HepG2 (cell line): ENCODE data around the gene CCNQ. TPM values are rescaled to one million over a fixed set of nuclear protein-coding genes. Genes with fewer than 3 reads are reported as not detected.

ENCODE experiments used
- ATAC-seq: fragments of 200-7000 bp; cut with Tn5 transposase; 3 replicates; pipeline ENCODE4 v1.9.1; 2020; ENCODE audit warnings: mild to moderate bottlenecking, moderate library complexity
- BruUV-seq: library from RNA; stranded (reverse); fragments of 400-500 nt; replicated peaks from 2 replicates; lab custom pipeline; 2021; lab: Mats Ljungman, UMichigan
- CTCF ChIA-PET: fragments of 300-600 bp; formaldehyde crosslinking; extraction: SDS; loops from one replicate; lab custom pipeline; 2021; ENCODE audit warnings: low total read pairs, inconsistent platforms, low intra/inter-chr PET ratio; lab: Yijun Ruan, JAX
- POLR2A ChIA-PET: fragments of 350-600 bp; sonication (Branson Sonifier 250); formaldehyde crosslinking; loops from one replicate; lab custom pipeline; 2020; ENCODE audit warnings: antibody characterized with exemption, inconsistent platforms; lab: Yijun Ruan, JAX
- DNase-seq: peaks from one replicate; pipeline ENCODE4 v3.0.0-alpha.2; 2015; ENCODE audit warnings: low spot score
- FAIRE-seq: peaks from 3 replicates; lab custom pipeline; 2011; peaks lifted over from hg19 to GRCh38; lab: Jason Lieb, UNC
- H2AFZ ChIP-seq: one replicate; pipeline ENCODE4 v1.6.1; 2011; ENCODE audit warnings: low read length, inconsistent platforms
- H3K27ac ChIP-seq: fragments of 300-600 bp; 3 replicates; pipeline ENCODE4 v1.8.0; 2011; ENCODE audit warnings: mixed run types, mild to moderate bottlenecking, mixed read lengths, low read length, inconsistent platforms; ENCODE audit not compliant: insufficient read depth; ENCODE audit errors: extremely low read length
- H3K27me3 ChIP-seq, 2 experiments: fragments of 200-600 bp in 1 of 2; 2 replicates in 1 of 2; 3 replicates in 1 of 2; pipeline versions ENCODE4 v1.6.0 to v1.8.0; 2011; ENCODE audit warnings: low read length in 2 of 2, mild to moderate bottlenecking in 2 of 2, moderate library complexity in 2 of 2, inconsistent platforms in 1 of 2; ENCODE audit not compliant: insufficient read depth in 2 of 2, control insufficient read depth in 1 of 2
- H3K36me3 ChIP-seq, 2 experiments: fragments of 200-600 bp in 1 of 2; replicated peaks in 1 of 2; 2 replicates in 1 of 2; 3 replicates in 1 of 2; pipeline versions ENCODE4 v1.5.1 to v1.8.0; 2011; ENCODE audit warnings: low read length in 2 of 2, inconsistent platforms in 1 of 2; ENCODE audit not compliant: insufficient read depth in 2 of 2, control insufficient read depth in 1 of 2
- H3K4me1 ChIP-seq: 2 replicates; pipeline ENCODE4 v1.5.1; 2012; ENCODE audit warnings: low read length, inconsistent platforms; ENCODE audit not compliant: insufficient read depth
- H3K4me2 ChIP-seq: 2 replicates; pipeline ENCODE4 v1.6.0; 2011; ENCODE audit warnings: low read depth, low read length, inconsistent platforms
- H3K4me3 ChIP-seq, 3 experiments: fragments of 200-600 bp in 1 of 3; sonication (generic), shearing (Covaris generic) in 1 of 3; replicated peaks in 1 of 3; 2 replicates each; pipeline ENCODE4 v1.5.1; 2011 to 2016; ENCODE audit warnings: low read length in 3 of 3, inconsistent platforms in 2 of 3, low read depth in 2 of 3, mild to moderate bottlenecking in 2 of 3, control low read depth in 1 of 3, mixed read lengths in 1 of 3; ENCODE audit not compliant: insufficient read depth in 1 of 3
- H3K79me2 ChIP-seq: one replicate; pipeline ENCODE4 v1.6.1; 2011; ENCODE audit warnings: low read length, inconsistent platforms; ENCODE audit not compliant: insufficient read depth
- H3K9ac ChIP-seq: 2 replicates; pipeline ENCODE4 v1.6.0; 2011; ENCODE audit warnings: mild to moderate bottlenecking, low read depth, low read length, inconsistent platforms; ENCODE audit not compliant: insufficient read depth
- H3K9me3 ChIP-seq: 2 replicates; pipeline ENCODE4 v1.5.1; 2012; ENCODE audit warnings: mild to moderate bottlenecking, low read length
- H4K20me1 ChIP-seq: 2 replicates; pipeline ENCODE4 v1.6.0; 2011; ENCODE audit warnings: inconsistent platforms, mild to moderate bottlenecking, low read length, moderate library complexity; ENCODE audit not compliant: insufficient read depth
- AHR ChIP-seq: IDR thresholded peaks from 2 replicates; pipeline ENCODE4 v1.6.1; 2018; ENCODE audit warnings: missing genetic modification reagents, missing compliant biosample characterization
- ARNTL ChIP-seq: sonication (generic); formaldehyde crosslinking; IDR thresholded peaks from 2 replicates; pipeline ENCODE4 v1.4.0; 2020; ENCODE audit warnings: mild to moderate bottlenecking, missing genetic modification reagents
- DMAP1 ChIP-seq: IDR thresholded peaks from 2 replicates; pipeline ENCODE4 v1.6.1; 2016
- DNMT3B ChIP-seq: conservative IDR thresholded peaks from 2 replicates; pipeline ENCODE4 v1.6.1; 2016; ENCODE audit warnings: missing biosample characterization, control low read depth
- FOXA3 ChIP-seq: IDR thresholded peaks from 2 replicates; pipeline ENCODE4 v1.6.1; 2016; ENCODE audit warnings: missing genetic modification reagents, missing compliant biosample characterization
- HHEX ChIP-seq: IDR thresholded peaks from 2 replicates; pipeline ENCODE4 v1.6.1; 2016; ENCODE audit warnings: control low read depth
- JUNB ChIP-seq: sonication (generic); formaldehyde crosslinking; IDR thresholded peaks from 2 replicates; pipeline ENCODE4 v1.8.0; 2022; ENCODE audit warnings: missing genetic modification reagents, mild to moderate bottlenecking, borderline replicate concordance
- NR2F6 ChIP-seq, 2 experiments: IDR thresholded peaks; 2 replicates each; pipeline ENCODE4 v1.6.1; 2016; ENCODE audit warnings: antibody characterized with exemption in 1 of 2, mild to moderate bottlenecking in 1 of 2
- PCBP2 ChIP-seq: fragments of 200-400 bp; formaldehyde crosslinking; optimal IDR thresholded peaks from 2 replicates; pipeline ENCODE3; 2018; ENCODE audit warnings: low read length, low read depth; ENCODE audit not compliant: poor library complexity, severe bottlenecking
- SNAPC5 ChIP-seq: sonication (generic); formaldehyde crosslinking; IDR thresholded peaks from 2 replicates; pipeline ENCODE4 v1.8.1; 2023; ENCODE audit warnings: mild to moderate bottlenecking, missing genetic modification reagents, borderline replicate concordance
- SRSF1 ChIP-seq: fragments of 200-400 bp; formaldehyde crosslinking; optimal IDR thresholded peaks from 2 replicates; pipeline ENCODE3; 2017; ENCODE audit warnings: mild to moderate bottlenecking, low read depth, low read length, moderate library complexity
- ZNF18 ChIP-seq: sonication (generic); formaldehyde crosslinking; IDR thresholded peaks from 2 replicates; pipeline ENCODE4 v1.8.0; 2022; ENCODE audit warnings: mild to moderate bottlenecking, missing genetic modification reagents; ENCODE audit not compliant: insufficient replicate concordance
- ZNF678 ChIP-seq: sonication (generic); formaldehyde crosslinking; IDR thresholded peaks from 2 replicates; pipeline ENCODE4 v1.4.0; 2020; ENCODE audit warnings: mild to moderate bottlenecking, missing genetic modification reagents
- ZNF713 ChIP-seq: sonication (generic); formaldehyde crosslinking; IDR thresholded peaks from 2 replicates; pipeline ENCODE4 v1.4.0; 2020; ENCODE audit warnings: mild to moderate bottlenecking, missing genetic modification reagents
- WGBS: methylation state at CpG from one replicate; pipeline ENCODE4 v1.1.6; 2017; ENCODE audit warnings: low lambda C conversion rate; 5-methylcytosine and 5-hydroxymethylcytosine counted together
- in situ Hi-C: cut with HindIII; loops from 2 replicates; pipeline ENCODE4 v1.10.0; 2017; ENCODE audit warnings: low pct_unique_long_range_greater_than_20kb; ENCODE audit not compliant: extremely low pct_ligation_motif_present
- intact Hi-C: fragments of 100-400 bp; cut with micrococcal nuclease; formaldehyde crosslinking; loops from one replicate; pipeline ENCODE4 v1.10.0; 2022; ENCODE audit not compliant: unreplicated experiment
- polyA plus RNA-seq, 8 experiments: library from polyadenylated mRNA; depleted of rRNA in 3 of 8; stranded (reverse) in 7 of 8; unstranded in 1 of 8; fragments of >200 nt; fragmentation: Illumina TruSeq in 4 of 8; extraction: Trizol in 4 of 8; gene quantifications; 2 replicates each; pipeline versions ENCODE4 v1.2.1 to v1.2.3, GENCODE V29; 2011 to 2016; ENCODE audit warnings: low read depth in 4 of 8, missing spikeins in 1 of 8, mixed read lengths in 1 of 8; ENCODE audit not compliant: insufficient read depth in 1 of 8
- total RNA-seq, 5 experiments: library from RNA; depleted of rRNA; stranded (reverse); fragments of >200 nt; fragmentation: Illumina TruSeq; extraction: Trizol; gene quantifications; 2 replicates each; pipeline ENCODE4 v1.2.3, GENCODE V29; 2016; ENCODE audit warnings: low read depth in 1 of 5
- TF ChIP-seq, protein P1 (sequence below): sonication (generic); formaldehyde crosslinking; IDR thresholded peaks from 2 replicates; pipeline ENCODE4 v1.4.0; 2020; ENCODE audit warnings: missing genetic modification reagents
- TF ChIP-seq, protein P2 (sequence below): sonication (generic); formaldehyde crosslinking; IDR thresholded peaks from 2 replicates; pipeline ENCODE4 v1.4.0; 2020; ENCODE audit warnings: low read depth, mild to moderate bottlenecking, missing genetic modification reagents

CCNQ gene
- total and polyA plus RNA-seq, 2 of the 13 experiments (the other 11 are each of a cell fraction or from before 2014, with no cell fraction given), result 15.0 to 25.5 TPM

GRCh38 chrX:153626863-153627674 lies 28.1 kb upstream of the CCNQ start:
- H3K36me3 ChIP-seq, result no peaks in the 10 kb centered on the region
- intact Hi-C loops, result no loop called here
- ChIA-PET POLR2A (interaction anchor here (0.9 to 11.8 kb wide), 7 partner anchors 8 to 301 kb away, joined by 3 to 596 read pairs (median 10); partner anchors contain the start of genes CCNQ and DUSP9), CTCF (no interaction called here)
- DNase-seq (peak; percentile 88), FAIRE-seq (peak; percentile 99), ATAC-seq (peak; percentile 64)
- H3K27ac ChIP-seq, result peak overlapping the region; percentile 100
- peak overlapping the region; percentile 91 for H3K4me2 ChIP-seq
- H3K9me3 ChIP-seq, result no peaks in the 10 kb centered on the region
- H3K9ac ChIP-seq, result peak overlapping the region; percentile 95
- no peak overlapping the region for H2AFZ ChIP-seq
- peaks cover 22% of the 10 kb centered on the region for H3K79me2 ChIP-seq
- H4K20me1 ChIP-seq, result no peaks in the 10 kb centered on the region
- BruUV-seq, result TSS peak; percentile 13
- H3K27me3 ChIP-seq, result no peaks in the 10 kb centered on the region
- H3K4me1 ChIP-seq, result peaks cover 92% of the 10 kb centered on the region
- no CpG with 5 or more reads among the region's 35 CpGs for WGBS
- in situ Hi-C loops, result no loop called here
- H3K4me3 ChIP-seq, result peak overlapping the region in 1 of 3 experiments; percentile 77; a peak in 1 of 6 replicates
- TF ChIP-seq FOXA3 (CRISPR knock-in tag) (peak; percentile 32; the same call in 1 of the 2 replicates), PCBP2 (no peak), SRSF1 (no peak), AHR (CRISPR knock-in tag) (0 out of 2 replicates have a peak, but pooled peaks have one; percentile 20), ZNF678 (CRISPR knock-in tag) (no peak), NR2F6 (IDR thresholded peaks at IDR 0.05) (peak; percentile 61; the same call in 1 of the 2 replicates), NR2F6 (CRISPR knock-in tag; IDR thresholded peaks at IDR 0.05) (no peak; the same call in 1 of the 2 replicates), DMAP1 (peak; percentile 27), DNMT3B (no peak), ZNF18 (CRISPR knock-in tag) (no peak), SNAPC5 (CRISPR knock-in tag) (no peak), HHEX (CRISPR knock-in tag) (no peak), ZNF713 (CRISPR knock-in tag) (0 out of 2 replicates have a peak, but pooled peaks have one; percentile 13), ARNTL (CRISPR knock-in tag) (peak; percentile 57; the same call in 1 of the 2 replicates), JUNB (CRISPR knock-in tag) (no peak)
- TF ChIP-seq, protein P1, sequence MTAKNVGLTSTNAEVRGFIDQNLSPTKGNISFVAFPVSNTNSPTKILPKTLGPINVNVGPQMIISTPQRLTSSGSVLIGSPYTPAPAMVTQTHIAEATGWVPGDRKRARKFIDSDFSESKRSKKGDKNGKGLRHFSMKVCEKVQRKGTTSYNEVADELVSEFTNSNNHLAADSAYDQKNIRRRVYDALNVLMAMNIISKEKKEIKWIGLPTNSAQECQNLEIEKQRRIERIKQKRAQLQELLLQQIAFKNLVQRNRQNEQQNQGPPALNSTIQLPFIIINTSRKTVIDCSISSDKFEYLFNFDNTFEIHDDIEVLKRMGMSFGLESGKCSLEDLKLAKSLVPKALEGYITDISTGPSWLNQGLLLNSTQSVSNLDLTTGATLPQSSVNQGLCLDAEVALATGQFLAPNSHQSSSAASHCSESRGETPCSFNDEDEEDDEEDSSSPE (CRISPR knock-in tag), result 0 out of 2 replicates have a peak, but pooled peaks have one; percentile 25
- TF ChIP-seq, protein P2, sequence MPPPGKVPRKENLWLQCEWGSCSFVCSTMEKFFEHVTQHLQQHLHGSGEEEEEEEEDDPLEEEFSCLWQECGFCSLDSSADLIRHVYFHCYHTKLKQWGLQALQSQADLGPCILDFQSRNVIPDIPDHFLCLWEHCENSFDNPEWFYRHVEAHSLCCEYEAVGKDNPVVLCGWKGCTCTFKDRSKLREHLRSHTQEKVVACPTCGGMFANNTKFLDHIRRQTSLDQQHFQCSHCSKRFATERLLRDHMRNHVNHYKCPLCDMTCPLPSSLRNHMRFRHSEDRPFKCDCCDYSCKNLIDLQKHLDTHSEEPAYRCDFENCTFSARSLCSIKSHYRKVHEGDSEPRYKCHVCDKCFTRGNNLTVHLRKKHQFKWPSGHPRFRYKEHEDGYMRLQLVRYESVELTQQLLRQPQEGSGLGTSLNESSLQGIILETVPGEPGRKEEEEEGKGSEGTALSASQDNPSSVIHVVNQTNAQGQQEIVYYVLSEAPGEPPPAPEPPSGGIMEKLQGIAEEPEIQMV (CRISPR knock-in tag), result 0 out of 2 replicates have a peak, but pooled peaks have one; percentile 6
